HepG2 (cell line): ENCODE measurements around the gene IQSEC1. TPM values are rescaled to one million over a fixed set of nuclear protein-coding genes. Genes with fewer than 3 reads are reported as not detected.

Source experiments
- ATAC-seq: fragments of 200-7000 bp; cut with Tn5 transposase; 3 replicates; pipeline ENCODE4 v1.9.1; 2020; ENCODE audit warnings: mild to moderate bottlenecking, moderate library complexity
- BruUV-seq: library from RNA; stranded (reverse); fragments of 400-500 nt; replicated peaks from 2 replicates; lab custom pipeline; 2021; lab: Mats Ljungman, UMichigan
- CTCF ChIA-PET: fragments of 300-600 bp; formaldehyde crosslinking; extraction: SDS; loops from one replicate; lab custom pipeline; 2021; ENCODE audit warnings: low total read pairs, inconsistent platforms, low intra/inter-chr PET ratio; lab: Yijun Ruan, JAX
- POLR2A ChIA-PET: fragments of 350-600 bp; sonication (Branson Sonifier 250); formaldehyde crosslinking; loops from one replicate; lab custom pipeline; 2020; ENCODE audit warnings: antibody characterized with exemption, inconsistent platforms; lab: Yijun Ruan, JAX
- DNase-seq: peaks from one replicate; pipeline ENCODE4 v3.0.0-alpha.2; 2015; ENCODE audit warnings: low spot score
- FAIRE-seq: peaks from 3 replicates; lab custom pipeline; 2011; peaks lifted over from hg19 to GRCh38; lab: Jason Lieb, UNC
- H2AFZ ChIP-seq: one replicate; pipeline ENCODE4 v1.6.1; 2011; ENCODE audit warnings: low read length, inconsistent platforms
- H3K27ac ChIP-seq: fragments of 300-600 bp; 3 replicates; pipeline ENCODE4 v1.8.0; 2011; ENCODE audit warnings: mixed run types, mild to moderate bottlenecking, mixed read lengths, low read length, inconsistent platforms; ENCODE audit not compliant: insufficient read depth; ENCODE audit errors: extremely low read length
- H3K27me3 ChIP-seq, 2 experiments: fragments of 200-600 bp in 1 of 2; 2 replicates in 1 of 2; 3 replicates in 1 of 2; pipeline versions ENCODE4 v1.6.0 to v1.8.0; 2011; ENCODE audit warnings: low read length in 2 of 2, mild to moderate bottlenecking in 2 of 2, moderate library complexity in 2 of 2, inconsistent platforms in 1 of 2; ENCODE audit not compliant: insufficient read depth in 2 of 2, control insufficient read depth in 1 of 2
- H3K36me3 ChIP-seq, 2 experiments: fragments of 200-600 bp in 1 of 2; replicated peaks in 1 of 2; 2 replicates in 1 of 2; 3 replicates in 1 of 2; pipeline versions ENCODE4 v1.5.1 to v1.8.0; 2011; ENCODE audit warnings: low read length in 2 of 2, inconsistent platforms in 1 of 2; ENCODE audit not compliant: insufficient read depth in 2 of 2, control insufficient read depth in 1 of 2
- H3K4me1 ChIP-seq: 2 replicates; pipeline ENCODE4 v1.5.1; 2012; ENCODE audit warnings: low read length, inconsistent platforms; ENCODE audit not compliant: insufficient read depth
- H3K4me2 ChIP-seq: 2 replicates; pipeline ENCODE4 v1.6.0; 2011; ENCODE audit warnings: low read depth, low read length, inconsistent platforms
- H3K4me3 ChIP-seq, 3 experiments: fragments of 200-600 bp in 1 of 3; sonication (generic), shearing (Covaris generic) in 1 of 3; replicated peaks in 1 of 3; 2 replicates each; pipeline ENCODE4 v1.5.1; 2011 to 2016; ENCODE audit warnings: low read length in 3 of 3, inconsistent platforms in 2 of 3, low read depth in 2 of 3, mild to moderate bottlenecking in 2 of 3, control low read depth in 1 of 3, mixed read lengths in 1 of 3; ENCODE audit not compliant: insufficient read depth in 1 of 3
- H3K79me2 ChIP-seq: one replicate; pipeline ENCODE4 v1.6.1; 2011; ENCODE audit warnings: low read length, inconsistent platforms; ENCODE audit not compliant: insufficient read depth
- H3K9ac ChIP-seq: 2 replicates; pipeline ENCODE4 v1.6.0; 2011; ENCODE audit warnings: mild to moderate bottlenecking, low read depth, low read length, inconsistent platforms; ENCODE audit not compliant: insufficient read depth
- H3K9me3 ChIP-seq: 2 replicates; pipeline ENCODE4 v1.5.1; 2012; ENCODE audit warnings: mild to moderate bottlenecking, low read length
- H4K20me1 ChIP-seq: 2 replicates; pipeline ENCODE4 v1.6.0; 2011; ENCODE audit warnings: inconsistent platforms, mild to moderate bottlenecking, low read length, moderate library complexity; ENCODE audit not compliant: insufficient read depth
- AGO2 ChIP-seq: fragments of 200-400 bp; formaldehyde crosslinking; optimal IDR thresholded peaks from 2 replicates; pipeline ENCODE3; 2017; ENCODE audit warnings: mild to moderate bottlenecking, low read depth, low read length, moderate library complexity
- HBP1 ChIP-seq: IDR thresholded peaks from 2 replicates; pipeline ENCODE4 v1.6.1; 2016; ENCODE audit warnings: low read depth, control low read depth
- KLF9 ChIP-seq: IDR thresholded peaks from 2 replicates; pipeline ENCODE4 v1.6.1; 2016; ENCODE audit warnings: low read depth
- MBD4 ChIP-seq: IDR thresholded peaks from 2 replicates; pipeline ENCODE4 v1.6.1; 2012; ENCODE audit warnings: low read length, inconsistent platforms, borderline replicate concordance
- ZMYM3 ChIP-seq: sonication (generic); formaldehyde crosslinking; IDR thresholded peaks from 2 replicates; pipeline ENCODE4 v1.5.1; 2020; ENCODE audit warnings: mild to moderate bottlenecking, missing genetic modification reagents
- ZNF329 ChIP-seq: sonication (generic); formaldehyde crosslinking; IDR thresholded peaks from 2 replicates; pipeline ENCODE4 v1.9.0; 2021; ENCODE audit warnings: low read depth, mild to moderate bottlenecking, missing genetic modification reagents
- ZNF768 ChIP-seq: sonication (generic); formaldehyde crosslinking; IDR thresholded peaks from 2 replicates; pipeline ENCODE4 v1.4.0; 2020; ENCODE audit warnings: missing genetic modification reagents
- ZNF776 ChIP-seq: sonication (generic); formaldehyde crosslinking; IDR thresholded peaks from 2 replicates; pipeline ENCODE4 v1.4.0; 2020; ENCODE audit warnings: mild to moderate bottlenecking, missing genetic modification reagents
- WGBS: methylation state at CpG from one replicate; pipeline ENCODE4 v1.1.6; 2017; ENCODE audit warnings: low lambda C conversion rate; 5-methylcytosine and 5-hydroxymethylcytosine counted together
- in situ Hi-C: cut with HindIII; loops from 2 replicates; pipeline ENCODE4 v1.10.0; 2017; ENCODE audit warnings: low pct_unique_long_range_greater_than_20kb; ENCODE audit not compliant: extremely low pct_ligation_motif_present
- intact Hi-C: fragments of 100-400 bp; cut with micrococcal nuclease; formaldehyde crosslinking; loops from one replicate; pipeline ENCODE4 v1.10.0; 2022; ENCODE audit not compliant: unreplicated experiment
- polyA plus RNA-seq, 8 experiments: library from polyadenylated mRNA; depleted of rRNA in 3 of 8; stranded (reverse) in 7 of 8; unstranded in 1 of 8; fragments of >200 nt; fragmentation: Illumina TruSeq in 4 of 8; extraction: Trizol in 4 of 8; gene quantifications; 2 replicates each; pipeline versions ENCODE4 v1.2.1 to v1.2.3, GENCODE V29; 2011 to 2016; ENCODE audit warnings: low read depth in 4 of 8, missing spikeins in 1 of 8, mixed read lengths in 1 of 8; ENCODE audit not compliant: insufficient read depth in 1 of 8
- total RNA-seq, 5 experiments: library from RNA; depleted of rRNA; stranded (reverse); fragments of >200 nt; fragmentation: Illumina TruSeq; extraction: Trizol; gene quantifications; 2 replicates each; pipeline ENCODE4 v1.2.3, GENCODE V29; 2016; ENCODE audit warnings: low read depth in 1 of 5
- TF ChIP-seq, protein P1 (sequence below): sonication (generic); formaldehyde crosslinking; IDR thresholded peaks from 2 replicates; pipeline ENCODE4 v1.5.1; 2020; ENCODE audit warnings: mild to moderate bottlenecking, missing genetic modification reagents, moderate library complexity

Gene IQSEC1
- total and polyA plus RNA-seq, 2 of the 13 experiments (the other 11 are each of a cell fraction or from before 2014, with no cell fraction given) = 17.4 to 20.2 TPM

GRCh38 chr3:12908136-12908730, 165.0 kb downstream of the IQSEC1 start:
- Histone ChIP-seq H3K4me2 (no peak overlapping the region), H3K4me3 (no peak overlapping the region), H3K9ac (no peak overlapping the region)
- intact Hi-C loops = no loop called here
- ATAC-seq (no peak), FAIRE-seq (no peak)
- TF ChIP-seq ZNF776 (no peak), ZNF329 (CRISPR knock-in tag) (no peak), KLF9 (CRISPR knock-in tag) (no peak), ZMYM3 (0 out of 2 replicates have a peak, but pooled peaks have one; percentile 47), HBP1 (CRISPR knock-in tag) (no peak), AGO2 (peak; percentile 17), ZNF768 (peak; percentile 90)
- TF ChIP-seq, all 625 proteins: peak for 3
- H2AFZ ChIP-seq = no peak overlapping the region
- CTCF ChIA-PET = no interaction called here
- POLR2A ChIA-PET = no interaction called here
- peaks cover 61 to 95% of the 10 kb centered on the region in 2 experiments for H3K36me3 ChIP-seq
- no peaks in the 10 kb centered on the region for H3K27me3 ChIP-seq
- H3K4me1 ChIP-seq = no peaks in the 10 kb centered on the region
- 98% methylated on average over 17 of the region's 28 CpGs for WGBS
- in situ Hi-C loops = no loop called here
- BruUV-seq = no TSS peak
- DNase-seq = no peak
- peaks cover 5% of the 10 kb centered on the region; the same call in 1 of the 2 replicates for H4K20me1 ChIP-seq
- no peaks in the 10 kb centered on the region for H3K9me3 ChIP-seq
- H3K27ac ChIP-seq = no peak overlapping the region
- H3K79me2 ChIP-seq = no peaks in the 10 kb centered on the region

GRCh38 chr3:12907729-12908128, 165.5 kb downstream of the IQSEC1 start:
- in situ Hi-C loops = no loop called here
- H3K9ac ChIP-seq = no peak overlapping the region
- H3K4me1 ChIP-seq = 0 out of 2 replicates have a peak, but pooled peaks cover under 1% of the 10 kb centered on the region
- no peak for FAIRE-seq
- no peak for ATAC-seq
- no peaks in the 10 kb centered on the region for H3K27me3 ChIP-seq
- no peak overlapping the region for H3K4me3 ChIP-seq
- peaks cover 59 to 93% of the 10 kb centered on the region in 2 experiments for H3K36me3 ChIP-seq
- peaks cover 9% of the 10 kb centered on the region; the same call in 1 of the 2 replicates for H4K20me1 ChIP-seq
- BruUV-seq = no TSS peak
- no peak overlapping the region for H2AFZ ChIP-seq
- DNase-seq = no peak
- WGBS = 94% methylated on average over 18 of the region's 18 CpGs
- intact Hi-C loops = no loop called here
- H3K9me3 ChIP-seq = no peaks in the 10 kb centered on the region
- no peak overlapping the region for H3K4me2 ChIP-seq
- no peaks in the 10 kb centered on the region for H3K79me2 ChIP-seq
- TF ChIP-seq MBD4 (no peak), AGO2 (peak; percentile 50)
- TF ChIP-seq, protein P1, sequence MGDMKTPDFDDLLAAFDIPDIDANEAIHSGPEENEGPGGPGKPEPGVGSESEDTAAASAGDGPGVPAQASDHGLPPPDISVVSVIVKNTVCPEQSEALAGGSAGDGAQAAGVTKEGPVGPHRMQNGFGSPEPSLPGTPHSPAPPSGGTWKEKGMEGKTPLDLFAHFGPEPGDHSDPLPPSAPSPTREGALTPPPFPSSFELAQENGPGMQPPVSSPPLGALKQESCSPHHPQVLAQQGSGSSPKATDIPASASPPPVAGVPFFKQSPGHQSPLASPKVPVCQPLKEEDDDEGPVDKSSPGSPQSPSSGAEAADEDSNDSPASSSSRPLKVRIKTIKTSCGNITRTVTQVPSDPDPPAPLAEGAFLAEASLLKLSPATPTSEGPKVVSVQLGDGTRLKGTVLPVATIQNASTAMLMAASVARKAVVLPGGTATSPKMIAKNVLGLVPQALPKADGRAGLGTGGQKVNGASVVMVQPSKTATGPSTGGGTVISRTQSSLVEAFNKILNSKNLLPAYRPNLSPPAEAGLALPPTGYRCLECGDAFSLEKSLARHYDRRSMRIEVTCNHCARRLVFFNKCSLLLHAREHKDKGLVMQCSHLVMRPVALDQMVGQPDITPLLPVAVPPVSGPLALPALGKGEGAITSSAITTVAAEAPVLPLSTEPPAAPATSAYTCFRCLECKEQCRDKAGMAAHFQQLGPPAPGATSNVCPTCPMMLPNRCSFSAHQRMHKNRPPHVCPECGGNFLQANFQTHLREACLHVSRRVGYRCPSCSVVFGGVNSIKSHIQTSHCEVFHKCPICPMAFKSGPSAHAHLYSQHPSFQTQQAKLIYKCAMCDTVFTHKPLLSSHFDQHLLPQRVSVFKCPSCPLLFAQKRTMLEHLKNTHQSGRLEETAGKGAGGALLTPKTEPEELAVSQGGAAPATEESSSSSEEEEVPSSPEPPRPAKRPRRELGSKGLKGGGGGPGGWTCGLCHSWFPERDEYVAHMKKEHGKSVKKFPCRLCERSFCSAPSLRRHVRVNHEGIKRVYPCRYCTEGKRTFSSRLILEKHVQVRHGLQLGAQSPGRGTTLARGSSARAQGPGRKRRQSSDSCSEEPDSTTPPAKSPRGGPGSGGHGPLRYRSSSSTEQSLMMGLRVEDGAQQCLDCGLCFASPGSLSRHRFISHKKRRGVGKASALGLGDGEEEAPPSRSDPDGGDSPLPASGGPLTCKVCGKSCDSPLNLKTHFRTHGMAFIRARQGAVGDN (CRISPR knock-in tag) = 0 out of 2 replicates have a peak, but pooled peaks have one; percentile 5
- POLR2A ChIA-PET = no interaction called here
- CTCF ChIA-PET = no interaction called here
- no peak overlapping the region for H3K27ac ChIP-seq
